Central memory CD8-positive, alpha-beta T cell (primary cell): ENCODE data around the gene CSGALNACT2.

Experiments used
- ATAC-seq: fragments of 150-1000 bp; cut with Tn5 transposase; replicated peaks from 2 replicates; pipeline ENCODE4 v1.10.0; 2022; ENCODE audit warnings: mild to moderate bottlenecking, moderate FRiP score, moderate number of reproducible peaks; ENCODE audit not compliant: poor library complexity, severe bottlenecking; ENCODE audit errors: extremely low read depth
- DNase-seq, 2 donors: peaks; one replicate each; pipeline ENCODE4 v3.0.0; 2021; ENCODE audit warnings: low spot score in 2 of 2
- H3K27ac Mint-ChIP-seq: one replicate; pipeline ENCODE4 v1.8.0; 2022; ENCODE audit warnings: low read depth, mild to moderate bottlenecking, moderate library complexity, mixed read lengths
- H3K27me3 Mint-ChIP-seq: one replicate; pipeline ENCODE4 v1.8.0; 2022; ENCODE audit warnings: mixed read lengths
- H3K36me3 Mint-ChIP-seq: one replicate; pipeline ENCODE4 v1.8.0; 2022; ENCODE audit warnings: mild to moderate bottlenecking, moderate library complexity, mixed read lengths; ENCODE audit not compliant: insufficient read depth
- H3K4me1 Mint-ChIP-seq: one replicate; pipeline ENCODE4 v1.8.0; 2022; ENCODE audit warnings: mixed read lengths
- H3K4me3 Mint-ChIP-seq: one replicate; pipeline ENCODE4 v1.8.0; 2022; ENCODE audit warnings: mild to moderate bottlenecking, moderate library complexity, mixed read lengths
- H3K9me3 Mint-ChIP-seq: one replicate; pipeline ENCODE4 v1.8.0; 2022; ENCODE audit warnings: mixed read lengths

The CSGALNACT2 gene

GRCh38 chr10:43206391-43207235 lies 68.4 kb downstream of the CSGALNACT2 start:
- no peak for ATAC-seq

GRCh38 chr10:43208147-43209073 lies 70.2 kb downstream of the CSGALNACT2 start:
- DNase-seq (no peak), ATAC-seq (no peak)
- H3K9me3 Mint-ChIP-seq, result no peaks in the 10 kb centered on the region
- H3K36me3 Mint-ChIP-seq, result no peaks in the 10 kb centered on the region
- no peak overlapping the region for H3K27ac Mint-ChIP-seq
- peaks cover 20% of the 10 kb centered on the region for H3K4me1 Mint-ChIP-seq
- H3K27me3 Mint-ChIP-seq, result no peaks in the 10 kb centered on the region
- no peak overlapping the region for H3K4me3 Mint-ChIP-seq

More at GRCh38 chr10:43206391-43207235, 68.4 kb downstream of the CSGALNACT2 start:
- H3K36me3 Mint-ChIP-seq, result no peaks in the 10 kb centered on the region
- peak overlapping the region; percentile 78 for H3K27ac Mint-ChIP-seq
- peak; percentile 7 to 8 for DNase-seq
- no peaks in the 10 kb centered on the region for H3K9me3 Mint-ChIP-seq
- H3K4me1 Mint-ChIP-seq, result peaks cover 13% of the 10 kb centered on the region
- no peak overlapping the region for H3K4me3 Mint-ChIP-seq
- H3K27me3 Mint-ChIP-seq, result no peaks in the 10 kb centered on the region

- Mint-ChIP-seq H3K27ac (no peak overlapping the region), H3K9me3 (no peaks in the 10 kb centered on the region), H3K27me3 (no peaks in the 10 kb centered on the region), H3K4me1 (peaks cover 23% of the 10 kb centered on the region), H3K4me3 (no peak overlapping the region), H3K36me3 (no peaks in the 10 kb centered on the region)
- ATAC-seq (no peak), DNase-seq (no peak)
Observed at GRCh38 chr10:43209074-43209455, 70.8 kb downstream of the CSGALNACT2 start.

GRCh38 chr10:43209651-43210141 lies 71.5 kb downstream of the CSGALNACT2 start:
- H3K9me3 Mint-ChIP-seq, result no peaks in the 10 kb centered on the region
- H3K36me3 Mint-ChIP-seq, result no peaks in the 10 kb centered on the region
- no peak overlapping the region for H3K27ac Mint-ChIP-seq
- no peaks in the 10 kb centered on the region for H3K27me3 Mint-ChIP-seq
- H3K4me3 Mint-ChIP-seq, result no peak overlapping the region
- DNase-seq (no peak), ATAC-seq (no peak)
- peaks cover 26% of the 10 kb centered on the region for H3K4me1 Mint-ChIP-seq

GRCh38 chr10:43210556-43210955 lies 72.3 kb downstream of the CSGALNACT2 start:
- Mint-ChIP-seq H3K9me3 (no peaks in the 10 kb centered on the region), H3K4me1 (peaks cover 25% of the 10 kb centered on the region), H3K27me3 (no peaks in the 10 kb centered on the region), H3K27ac (peak overlapping the region; percentile 41), H3K36me3 (no peaks in the 10 kb centered on the region), H3K4me3 (no peak overlapping the region)
- DNase-seq (no peak), ATAC-seq (no peak)

- Mint-ChIP-seq H3K27ac (peak overlapping the region; percentile 41), H3K4me1 (peaks cover 25% of the 10 kb centered on the region), H3K27me3 (no peaks in the 10 kb centered on the region), H3K36me3 (no peaks in the 10 kb centered on the region), H3K4me3 (no peak overlapping the region), H3K9me3 (no peaks in the 10 kb centered on the region)
- DNase-seq (no peak), ATAC-seq (no peak)
Observed at GRCh38 chr10:43211030-43211429, 72.8 kb downstream of the CSGALNACT2 start.

GRCh38 chr10:43211431-43212042 lies 73.3 kb downstream of the CSGALNACT2 start:
- H3K27ac Mint-ChIP-seq, result no peak overlapping the region
- no peaks in the 10 kb centered on the region for H3K27me3 Mint-ChIP-seq
- no peak for ATAC-seq
- H3K9me3 Mint-ChIP-seq, result no peaks in the 10 kb centered on the region
- no peak for DNase-seq
- H3K4me3 Mint-ChIP-seq, result no peak overlapping the region
- no peaks in the 10 kb centered on the region for H3K36me3 Mint-ChIP-seq
- H3K4me1 Mint-ChIP-seq, result peaks cover 25% of the 10 kb centered on the region

- Mint-ChIP-seq H3K9me3 (no peaks in the 10 kb centered on the region), H3K36me3 (no peaks in the 10 kb centered on the region), H3K4me3 (no peak overlapping the region), H3K27me3 (no peaks in the 10 kb centered on the region), H3K4me1 (peaks cover 26% of the 10 kb centered on the region), H3K27ac (no peak overlapping the region)
- DNase-seq (no peak), ATAC-seq (no peak)
Observed at GRCh38 chr10:43212043-43212721, 73.9 kb downstream of the CSGALNACT2 start.

- ATAC-seq (no peak), DNase-seq (no peak)
- no peak overlapping the region for H3K27ac Mint-ChIP-seq
- peaks cover under 1% of the 10 kb centered on the region for H3K36me3 Mint-ChIP-seq
- peaks cover 34% of the 10 kb centered on the region for H3K4me1 Mint-ChIP-seq
- no peaks in the 10 kb centered on the region for H3K9me3 Mint-ChIP-seq
- no peaks in the 10 kb centered on the region for H3K27me3 Mint-ChIP-seq
- H3K4me3 Mint-ChIP-seq, result no peak overlapping the region
Observed at GRCh38 chr10:43214071-43214955, 76.1 kb downstream of the CSGALNACT2 start.

- DNase-seq (no peak), ATAC-seq (no peak)
- peaks cover 34% of the 10 kb centered on the region for H3K4me1 Mint-ChIP-seq
- no peak overlapping the region for H3K27ac Mint-ChIP-seq
- H3K36me3 Mint-ChIP-seq, result peaks cover 2% of the 10 kb centered on the region
- no peaks in the 10 kb centered on the region for H3K9me3 Mint-ChIP-seq
- no peak overlapping the region for H3K4me3 Mint-ChIP-seq
- no peaks in the 10 kb centered on the region for H3K27me3 Mint-ChIP-seq
Observed at GRCh38 chr10:43214956-43215561, 76.8 kb downstream of the CSGALNACT2 start.
